Endometrium (tissue), 2 donors: Measurements from ENCODE around the gene MAPKAPK5.
"Not testable (repeated sequence)": the region's sequence is repeated elsewhere in the genome, so short reads cannot be mapped to it uniquely, and the experiment has no call there.

ENCODE experiments used
- FAIRE-seq: peaks from 2 replicates; lab custom pipeline; 2012; peaks lifted over from hg19 to GRCh38; lab: Jason Lieb, UNC
- donor health status: control.
- donor health status: control.

The MAPKAPK5 gene

GRCh38 chr12:111841750-111842555 is at the start of gene MAPKAPK5:
Gene MAPKAPK5 (plus strand): TSS chr12:111842228. CDS start chr12:111842734, 506 bp downstream.
- FAIRE-seq: no peak

DNA sequence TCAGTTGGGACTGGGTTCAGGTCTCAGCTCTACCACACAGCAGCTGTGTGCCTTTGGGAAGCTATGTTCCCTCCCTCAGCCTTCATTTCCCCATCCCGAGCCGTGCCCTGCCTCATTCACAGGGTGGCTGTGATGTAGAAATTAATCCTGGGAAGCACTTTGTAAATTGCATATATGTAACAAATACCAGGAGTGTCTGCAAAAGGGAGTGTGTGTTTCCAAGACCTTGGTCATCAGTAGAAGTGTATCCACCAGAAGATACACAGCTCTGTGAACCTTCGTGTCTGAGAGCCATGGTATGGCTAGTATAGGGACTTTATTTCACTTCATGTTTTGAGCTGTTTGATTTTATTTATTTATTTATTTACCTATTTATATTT is 49.2 kb upstream of the MAPKAPK5 start:
- no peak for FAIRE-seq

GRCh38 chr12:111798182-111798581 is 43.8 kb upstream of the MAPKAPK5 start:
- FAIRE-seq: no peak

DNA sequence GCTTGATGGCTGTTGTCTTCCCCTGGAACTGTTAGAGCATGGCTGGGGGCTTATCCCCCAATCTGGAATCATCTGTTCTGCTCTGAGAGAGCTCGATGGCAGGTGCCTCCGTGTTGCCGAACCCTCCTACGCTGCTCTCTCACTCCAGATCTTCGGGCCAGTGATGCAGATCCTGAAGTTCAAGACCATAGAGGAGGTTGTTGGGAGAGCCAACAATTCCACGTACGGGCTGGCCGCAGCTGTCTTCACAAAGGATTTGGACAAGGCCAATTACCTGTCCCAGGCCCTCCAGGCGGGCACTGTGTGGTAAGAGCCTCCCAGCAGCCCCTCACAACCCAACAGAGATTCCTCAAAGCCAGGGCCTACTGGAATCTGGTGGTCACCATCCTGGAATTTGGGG is 42.3 kb upstream of the MAPKAPK5 start:
- no peak for FAIRE-seq

DNA sequence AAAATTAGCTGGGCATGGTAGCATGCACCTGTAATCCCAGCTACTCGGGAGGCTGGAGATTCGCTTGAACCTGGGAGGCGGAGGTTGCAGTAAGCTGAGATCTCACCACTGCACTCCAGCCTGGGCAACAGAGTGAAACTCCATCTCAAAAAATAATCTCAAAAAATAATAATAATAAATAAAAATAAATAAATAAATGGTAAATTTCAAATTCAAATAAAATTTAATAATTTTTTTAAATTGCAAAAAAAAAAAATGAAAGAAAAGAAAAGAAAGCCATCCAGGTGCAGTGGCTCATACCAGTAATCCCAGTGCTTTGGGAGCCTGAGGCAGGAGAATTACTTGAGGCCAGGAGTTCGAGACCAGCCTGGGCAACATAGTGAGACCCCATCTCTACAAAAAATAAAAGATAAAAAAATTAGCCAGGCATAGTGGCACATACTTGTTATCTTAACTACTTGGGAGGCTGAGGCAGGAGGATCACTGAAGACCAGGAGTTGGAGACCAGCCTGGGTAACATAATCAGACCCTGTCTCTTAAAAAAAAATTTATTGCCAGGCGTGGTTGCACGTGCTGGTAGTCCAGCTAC is 38.9 kb upstream of the MAPKAPK5 start:
- no peak for FAIRE-seq

DNA sequence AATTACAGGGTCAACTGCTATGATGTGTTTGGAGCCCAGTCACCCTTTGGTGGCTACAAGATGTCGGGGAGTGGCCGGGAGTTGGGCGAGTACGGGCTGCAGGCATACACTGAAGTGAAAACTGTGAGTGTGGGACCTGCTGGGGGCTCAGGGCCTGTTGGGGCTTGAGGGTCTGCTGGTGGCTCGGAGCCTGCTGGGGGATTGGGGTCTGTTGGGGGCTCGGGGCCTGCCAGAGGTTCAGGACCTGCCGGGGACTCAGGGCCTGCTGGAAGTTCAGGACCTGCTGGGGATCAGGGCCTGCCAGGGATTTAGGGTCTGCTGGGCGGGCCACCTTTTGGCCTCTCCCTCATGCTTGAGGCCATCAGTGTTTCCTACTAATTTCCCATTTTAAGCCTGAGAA is 38.2 kb upstream of the MAPKAPK5 start:
- FAIRE-seq: no peak

DNA sequence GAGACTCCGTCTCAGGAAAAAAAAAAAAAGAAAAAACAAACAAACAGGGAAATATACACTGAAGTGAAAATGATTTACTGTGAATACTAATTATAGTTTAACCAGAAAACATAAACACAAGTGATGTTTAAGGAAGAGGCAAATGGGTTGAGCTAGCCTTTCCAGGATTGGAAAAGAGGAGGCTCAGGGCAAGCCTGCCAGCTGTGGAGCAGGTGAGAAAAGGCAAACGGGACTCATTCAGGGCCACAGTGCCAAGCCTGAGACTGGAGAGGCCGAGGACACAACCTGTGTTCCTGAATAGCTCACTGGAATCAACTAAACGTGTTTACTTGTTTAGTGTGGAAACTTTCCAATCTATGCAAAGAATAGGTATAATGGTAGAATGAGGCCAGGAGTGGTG is 35.7 kb upstream of the MAPKAPK5 start:
- no peak for FAIRE-seq

- FAIRE-seq: no peak
Measured at GRCh38 chr12:111807232-111807631, 34.8 kb upstream of the MAPKAPK5 start.

DNA sequence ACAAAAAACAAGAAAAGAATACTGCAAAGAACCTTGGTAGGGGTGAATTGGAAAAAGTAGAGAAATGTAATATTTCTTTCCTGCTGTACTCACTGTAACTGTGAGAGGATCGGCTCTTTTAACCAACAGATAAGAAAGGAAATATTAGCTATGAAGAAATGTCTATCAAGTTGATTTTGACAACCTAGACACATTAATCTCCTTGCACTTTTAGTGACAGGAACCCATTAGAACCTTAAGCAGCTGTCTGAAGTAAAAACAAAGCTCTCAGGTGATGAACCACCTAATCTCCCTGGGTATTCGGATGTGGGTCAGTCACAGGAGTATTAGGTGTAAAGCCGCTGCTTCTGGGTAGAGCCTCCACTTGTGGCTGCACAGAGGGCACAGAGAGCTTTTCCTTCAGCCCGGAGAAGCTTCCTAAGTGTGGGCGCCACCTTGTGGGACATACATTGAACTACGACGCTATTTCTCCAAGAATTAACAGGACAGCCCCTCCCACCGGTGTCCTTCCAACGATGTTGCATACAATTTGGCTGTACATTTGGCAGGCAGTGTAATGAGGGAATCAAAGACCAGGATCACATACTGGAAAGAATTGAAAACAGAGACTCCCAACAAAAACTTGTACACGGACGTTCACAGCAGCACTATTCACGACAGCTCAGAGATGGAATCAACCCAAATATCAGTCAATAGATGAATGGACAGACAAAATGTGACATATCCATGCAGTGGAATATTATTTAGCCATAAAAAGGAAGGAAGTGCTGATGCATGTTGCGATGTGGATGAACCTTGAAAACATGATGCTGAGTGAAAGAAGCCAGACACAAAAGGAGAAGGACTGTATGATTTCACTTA is 28.9 kb upstream of the MAPKAPK5 start:
- peak; percentile 26 for FAIRE-seq

- no peak for FAIRE-seq
Measured at GRCh38 chr12:111816065-111816615, 25.9 kb upstream of the MAPKAPK5 start.

DNA sequence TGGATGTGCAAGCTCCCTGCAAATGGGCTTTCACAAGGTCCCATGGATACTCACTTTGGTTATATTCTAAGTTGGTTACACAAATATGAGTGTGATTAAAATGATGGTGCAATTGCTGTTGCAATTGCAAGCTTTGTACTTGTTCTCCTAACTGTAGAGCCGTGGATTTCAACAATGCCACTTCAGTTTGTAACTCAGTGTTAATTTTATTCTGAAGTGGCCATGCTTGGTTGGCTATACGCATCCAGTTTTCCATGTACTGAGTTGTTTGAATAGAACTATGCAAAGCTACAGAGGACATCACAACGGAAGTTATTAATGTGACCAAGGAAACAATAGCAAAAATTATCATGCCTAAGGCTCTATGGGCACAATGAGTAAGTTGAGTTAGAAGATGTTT is 25.1 kb upstream of the MAPKAPK5 start:
- FAIRE-seq: not testable (repeated sequence)

DNA sequence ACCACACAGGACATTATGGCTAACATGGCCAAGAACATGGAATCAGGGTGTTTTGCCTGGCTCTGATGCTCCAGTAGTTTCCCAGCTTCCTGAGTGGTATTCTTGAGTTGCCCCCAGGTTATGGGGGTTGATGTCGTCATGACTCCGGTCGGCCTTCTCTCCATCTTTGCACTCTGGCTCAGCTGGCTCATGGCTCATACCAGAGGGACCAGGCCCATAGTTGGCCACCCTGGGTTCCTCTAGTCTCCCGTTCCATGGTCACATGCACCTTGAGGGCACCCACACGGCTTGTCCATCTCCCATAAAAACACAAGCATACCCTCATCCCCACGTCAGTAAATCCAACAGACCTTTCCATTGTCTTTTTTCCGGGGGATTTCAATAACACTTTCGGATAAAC is 23.7 kb upstream of the MAPKAPK5 start:
- no peak for FAIRE-seq

GRCh38 chr12:111819191-111820158 is 22.6 kb upstream of the MAPKAPK5 start:
- FAIRE-seq: no peak

DNA sequence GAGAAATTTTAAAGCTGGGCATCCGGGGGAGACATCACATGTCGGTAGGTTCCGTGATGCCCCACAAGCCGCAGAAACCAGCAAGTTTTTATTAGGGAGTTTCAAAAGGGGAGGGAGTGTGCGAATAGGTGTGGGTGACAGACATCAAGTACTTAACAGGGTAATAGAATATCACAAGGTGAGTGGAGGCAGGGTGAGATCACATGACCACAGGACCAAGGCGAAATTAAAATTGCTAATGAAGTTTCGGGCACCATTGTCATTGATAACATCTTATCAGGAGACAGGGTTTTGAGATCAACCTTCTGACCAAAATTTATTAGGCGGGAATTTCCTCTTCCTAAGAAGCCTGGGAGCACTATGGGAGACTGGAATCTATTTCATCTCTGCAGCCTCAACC is 21.2 kb upstream of the MAPKAPK5 start:
- FAIRE-seq: not testable (repeated sequence)

DNA sequence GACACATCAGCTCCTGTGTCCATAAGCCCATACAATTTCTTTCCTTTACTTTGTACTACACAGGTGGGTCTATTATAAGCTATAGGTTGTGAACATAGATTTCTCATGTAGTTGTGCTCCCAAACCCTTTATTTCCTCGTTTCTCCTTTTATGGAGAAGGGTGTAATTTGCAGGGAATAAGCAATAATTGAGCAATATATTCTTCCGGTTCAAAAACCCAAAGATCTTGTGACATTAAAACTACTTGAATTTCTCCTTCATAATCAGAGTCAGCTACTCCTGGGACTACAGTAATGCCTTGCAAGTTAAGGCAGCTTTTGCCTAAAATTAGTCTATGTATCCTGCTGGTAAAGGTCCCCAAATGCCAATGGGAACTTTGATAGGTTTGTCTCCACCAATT is 19.1 kb upstream of the MAPKAPK5 start:
- FAIRE-seq: no peak

- no peak for FAIRE-seq
Measured at GRCh38 chr12:111823891-111824290, 18.1 kb upstream of the MAPKAPK5 start.

DNA sequence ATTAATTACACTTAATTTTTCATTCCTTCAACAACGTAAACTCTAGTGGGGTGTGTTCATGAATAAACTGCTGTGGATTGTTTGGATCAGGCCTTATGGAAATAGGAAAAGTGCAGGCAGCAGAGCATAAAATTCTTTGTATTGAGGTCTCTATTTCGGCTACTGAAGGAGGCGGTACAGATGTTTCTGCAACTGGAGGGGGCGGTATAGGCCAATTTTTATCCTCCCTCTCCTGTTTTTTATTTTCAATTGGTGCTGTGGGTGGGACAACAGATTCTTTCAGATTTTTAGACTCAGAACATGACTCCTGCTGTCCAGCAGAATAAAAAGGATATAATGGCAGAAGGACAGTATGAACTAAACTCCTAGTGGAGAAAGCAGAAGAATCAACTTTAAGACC is 17.7 kb upstream of the MAPKAPK5 start:
- FAIRE-seq: not testable (repeated sequence)

DNA sequence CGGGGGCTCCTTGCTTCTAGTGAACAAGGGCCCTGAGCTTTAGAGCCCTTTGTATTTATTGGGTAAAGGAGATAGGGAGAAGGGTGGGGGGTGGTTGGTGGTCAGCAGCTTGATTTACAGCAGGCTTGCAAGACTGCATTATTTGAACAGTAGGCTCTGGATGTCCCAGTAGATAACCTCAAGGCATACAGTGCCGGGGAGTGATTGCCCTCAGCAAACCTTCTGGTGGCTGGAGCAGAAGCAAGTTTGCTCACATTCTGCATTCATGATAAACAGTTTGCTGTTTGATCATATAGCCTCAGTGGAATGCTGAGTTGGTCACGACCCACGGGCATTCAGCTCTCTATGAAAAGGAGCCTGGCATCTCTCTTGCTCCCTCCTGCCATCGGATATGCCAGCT is 16.5 kb upstream of the MAPKAPK5 start:
- no peak for FAIRE-seq

DNA sequence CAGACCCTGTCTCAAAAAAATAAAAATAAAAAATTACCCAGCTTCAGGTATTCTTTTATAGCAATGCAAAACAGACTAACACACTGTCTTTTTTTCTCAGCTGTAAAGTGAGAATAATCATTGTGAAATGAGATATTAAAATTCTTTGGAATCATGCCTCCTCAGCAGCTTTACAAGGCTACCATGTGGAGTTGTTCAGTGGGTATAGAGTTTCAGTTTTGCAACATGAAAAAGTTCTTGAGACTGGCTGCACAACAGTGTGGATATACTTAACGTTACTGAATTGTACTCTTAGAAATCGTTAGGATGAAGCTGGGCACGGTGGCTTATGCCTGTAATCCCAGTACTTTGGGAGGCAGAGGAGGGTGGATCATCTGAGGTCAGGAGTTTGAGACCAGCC is 15.7 kb upstream of the MAPKAPK5 start:
- FAIRE-seq: no peak

DNA sequence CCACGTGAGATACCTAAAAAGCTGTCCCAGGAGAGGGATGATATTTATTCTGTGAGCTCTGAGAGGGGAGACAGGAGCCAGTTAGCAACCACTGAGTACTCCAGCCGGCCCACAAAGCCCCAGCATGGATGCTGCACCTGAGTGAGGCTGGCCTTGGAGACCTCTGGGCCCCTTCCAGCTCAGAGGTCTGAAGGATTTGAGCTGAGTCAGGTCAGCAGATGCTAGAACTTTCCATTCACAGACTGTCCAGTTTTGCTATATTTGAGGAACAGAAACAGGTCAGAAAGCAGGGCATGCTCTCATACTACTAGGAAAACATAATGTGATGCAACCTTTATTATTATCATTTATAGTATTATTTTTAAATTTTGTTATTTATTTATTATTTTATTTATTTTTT is 15.0 kb upstream of the MAPKAPK5 start:
- no peak for FAIRE-seq

GRCh38 chr12:111827907-111828306 is 14.1 kb upstream of the MAPKAPK5 start:
- no peak for FAIRE-seq
